Spleen (tissue), 11 donors: Measurements from ENCODE around the gene ULK2. TPM values are rescaled to one million over a fixed set of nuclear protein-coding genes. Genes with fewer than 3 reads are reported as not detected.
A peak's percentile ranks its signal among the peaks of the same experiment; 100 is the strongest.

Experiments used
- DNase-seq: peaks from one replicate; pipeline ENCODE4 v3.0.0-alpha.2; 2020
- H3K27ac ChIP-seq, 8 donors: fragments of 200-600 bp; sonication (generic) in 7 of 8; 1 replicate in 4 of 8; 2 replicates in 4 of 8; pipeline versions ENCODE4 v1.5.0 to v1.8.0; 2016 to 2021; ENCODE audit warnings: inconsistent platforms in 4 of 8, mild to moderate bottlenecking in 4 of 8, moderate library complexity in 1 of 8
- H3K27me3 ChIP-seq, 7 donors: fragments of 200-600 bp; sonication (generic) in 6 of 7; replicated peaks in 1 of 7; 1 replicate in 4 of 7; 2 replicates in 3 of 7; pipeline versions ENCODE4 v1.5.0 to v1.8.0; 2016 to 2021; ENCODE audit warnings: inconsistent platforms in 3 of 7, mild to moderate bottlenecking in 1 of 7
- H3K36me3 ChIP-seq, 6 donors: fragments of 200-600 bp; sonication (generic) in 5 of 6; 1 replicate in 4 of 6; 2 replicates in 2 of 6; pipeline versions ENCODE4 v1.5.0 to v1.8.0; 2016 to 2021; ENCODE audit warnings: inconsistent platforms in 2 of 6
- H3K4me1 ChIP-seq, 6 donors: fragments of 200-600 bp; sonication (generic) in 5 of 6; 1 replicate in 3 of 6; 2 replicates in 3 of 6; pipeline versions ENCODE4 v1.5.0 to v1.8.0; 2016 to 2021; ENCODE audit warnings: inconsistent platforms in 3 of 6
- H3K4me3 ChIP-seq, 8 donors: fragments of 200-600 bp; sonication (generic) in 7 of 8; 1 replicate in 4 of 8; 2 replicates in 4 of 8; pipeline versions ENCODE4 v1.5.0 to v1.8.0; 2016 to 2021; ENCODE audit warnings: inconsistent platforms in 4 of 8, mild to moderate bottlenecking in 4 of 8, moderate library complexity in 2 of 8
- H3K9me3 ChIP-seq, 8 donors: fragments of 200-600 bp; sonication (generic) in 7 of 8; 1 replicate in 4 of 8; 2 replicates in 4 of 8; pipeline versions ENCODE4 v1.5.0 to v1.8.0; 2016 to 2021; ENCODE audit warnings: inconsistent platforms in 4 of 8
- POLR2A ChIP-seq, 3 donors: fragments of 450-650 bp; IDR thresholded peaks; one replicate each; pipeline ENCODE4 v1.5.1; 2017; ENCODE audit warnings: antibody characterized with exemption in 3 of 3, mild to moderate bottlenecking in 1 of 3
- POLR2AphosphoS5 ChIP-seq, 3 donors: sonication (generic); formaldehyde crosslinking; IDR thresholded peaks; one replicate each; pipeline ENCODE4 v1.5.1; 2017; ENCODE audit warnings: antibody characterized with exemption in 3 of 3
- WGBS, 5 donors: extraction: QIAGEN DNeasy Blood & Tissue Kit in 3 of 5; methylation state at CpG; one replicate each; pipeline versions ENCODE4 v1.1.5 to v1.1.7; 2013 to 2018; 5-methylcytosine and 5-hydroxymethylcytosine counted together
- intact Hi-C: fragments of 100-400 bp; cut with DNase I; formaldehyde crosslinking; loops from one replicate; pipeline ENCODE4 v1.15.0; 2023; ENCODE audit warnings: low total_unique reads
- polyA plus RNA-seq, 3 donors: library from polyadenylated mRNA; stranded (reverse); fragments of 200-250 nt; gene quantifications; one replicate each; pipeline ENCODE4 v1.2.1, GENCODE V29; 2013
- total RNA-seq, 7 donors: library from RNA; depleted of rRNA in 3 of 7; stranded (reverse); fragments of >200 nt in 3 of 7; fragmentation: NEBNext Ultra II Directional in 4 of 7; extraction: Animal tissue kit (Norgen Biotek cat#: 25700) in 4 of 7; gene quantifications; one replicate each; pipeline versions ENCODE4 v1.1.0 to v1.2.1, GENCODE V29; 2016 to 2021
- TF ChIP-seq, protein P1 (sequence below), 11 experiments: fragments of 200-600 bp in 7 of 11; fragments of 450-650 bp in 4 of 11; sonication (generic) in 4 of 11; IDR thresholded peaks in 8 of 11; conservative IDR thresholded peaks in 3 of 11; 1 replicate in 7 of 11; 2 replicates in 4 of 11; pipeline versions ENCODE4 v1.4.0 to v1.8.0; 2016 to 2021; ENCODE audit warnings: antibody characterized with exemption in 11 of 11, inconsistent platforms in 4 of 11, mild to moderate bottlenecking in 1 of 11
- donor health status: healthy with polysubstance abuse.
- donor health status: DM: no; HTN: no; CAD: no; lungs with moderate emphysema.
- donor health status: DM: no; HTN: no; CAD: no.
- donor health status: Bipolar disorder and iron deficiency.
- donor health status: healthy.
- donor health status: DM: no; HTN: no; CAD: no.
- donor health status: DM: yes; HTN: yes; CAD: no.

The ULK2 gene
- total and polyA plus RNA-seq, 10 donors, result 2.7 to 20.9 (median 14.0) TPM

DNA sequence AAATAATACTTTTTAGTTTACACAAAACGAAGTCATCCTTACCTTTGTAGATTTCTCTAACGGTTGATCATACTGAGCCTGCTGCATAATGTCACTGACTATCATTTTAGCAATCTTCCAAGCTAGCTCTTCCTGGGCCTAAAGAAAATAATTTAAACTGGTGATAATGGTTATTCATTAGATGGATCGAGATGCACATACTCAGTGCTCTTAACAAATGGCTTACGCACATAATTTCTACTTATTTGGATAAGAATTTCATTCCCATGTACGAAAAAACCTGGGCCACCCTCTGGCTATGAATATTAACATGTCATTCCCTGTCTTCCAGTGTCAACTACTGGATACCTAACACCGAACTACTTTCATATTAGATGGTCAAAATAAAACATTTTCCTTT is 41.4 kb upstream of the ULK2 start:
- TF ChIP-seq POLR2A (IDR thresholded peaks at IDR 0.05) (no peak), POLR2AphosphoS5 (IDR thresholded peaks at IDR 0.05) (no peak)
- TF ChIP-seq, protein P1, sequence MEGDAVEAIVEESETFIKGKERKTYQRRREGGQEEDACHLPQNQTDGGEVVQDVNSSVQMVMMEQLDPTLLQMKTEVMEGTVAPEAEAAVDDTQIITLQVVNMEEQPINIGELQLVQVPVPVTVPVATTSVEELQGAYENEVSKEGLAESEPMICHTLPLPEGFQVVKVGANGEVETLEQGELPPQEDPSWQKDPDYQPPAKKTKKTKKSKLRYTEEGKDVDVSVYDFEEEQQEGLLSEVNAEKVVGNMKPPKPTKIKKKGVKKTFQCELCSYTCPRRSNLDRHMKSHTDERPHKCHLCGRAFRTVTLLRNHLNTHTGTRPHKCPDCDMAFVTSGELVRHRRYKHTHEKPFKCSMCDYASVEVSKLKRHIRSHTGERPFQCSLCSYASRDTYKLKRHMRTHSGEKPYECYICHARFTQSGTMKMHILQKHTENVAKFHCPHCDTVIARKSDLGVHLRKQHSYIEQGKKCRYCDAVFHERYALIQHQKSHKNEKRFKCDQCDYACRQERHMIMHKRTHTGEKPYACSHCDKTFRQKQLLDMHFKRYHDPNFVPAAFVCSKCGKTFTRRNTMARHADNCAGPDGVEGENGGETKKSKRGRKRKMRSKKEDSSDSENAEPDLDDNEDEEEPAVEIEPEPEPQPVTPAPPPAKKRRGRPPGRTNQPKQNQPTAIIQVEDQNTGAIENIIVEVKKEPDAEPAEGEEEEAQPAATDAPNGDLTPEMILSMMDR (IDR thresholded peaks at IDR 0.05 in 8 of 11, conservative IDR thresholded peaks at IDR 0.05 in 3 of 11), result no peak
- WGBS, 5 donors, result 90 to 99% (median 97%) methylated on average over 6 of the region's 6 CpGs
- Histone ChIP-seq H3K27me3 (no peaks in the 10 kb centered on the region), H3K4me1 (peaks cover 0 to 16% (median 2%) of the 10 kb centered on the region in 6 donors), H3K4me3 (no peak overlapping the region), H3K36me3 (peaks cover 0 to 100% (median 92%) of the 10 kb centered on the region in 6 donors), H3K27ac (no peak overlapping the region), H3K9me3 (no peaks in the 10 kb centered on the region)
- intact Hi-C loops, result no loop called here
- DNase-seq, result no peak

DNA sequence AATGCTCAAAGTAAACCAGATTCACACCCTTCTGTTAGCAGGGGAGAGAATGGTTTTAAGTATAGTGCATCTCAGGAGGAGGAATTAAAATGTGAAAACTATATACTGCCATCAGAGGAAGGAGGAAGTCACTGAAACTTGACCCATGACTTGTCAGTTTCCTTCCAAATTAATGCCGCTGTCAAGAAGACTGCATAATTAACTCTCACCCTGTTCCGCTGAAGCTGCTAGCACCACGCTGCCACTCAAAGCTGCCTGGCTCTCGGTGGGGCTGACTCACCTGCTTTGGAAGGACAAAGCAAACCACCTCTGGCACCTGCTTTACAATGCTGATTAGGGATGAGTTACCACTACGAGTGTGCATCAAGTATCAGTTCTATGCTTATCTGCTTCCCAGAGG is 37.8 kb upstream of the ULK2 start:
- WGBS, 5 donors, result 48 to 76% (median 66%) methylated on average over 5 of the region's 5 CpGs
- Histone ChIP-seq H3K36me3 (peaks cover 0 to 100% (median 88%) of the 10 kb centered on the region in 6 donors), H3K4me3 (no peak overlapping the region), H3K27ac (peak overlapping the region in 4 of 8 donors; percentile 28 to 56 (median 46)), H3K27me3 (no peaks in the 10 kb centered on the region), H3K4me1 (peaks cover 0 to 16% (median 2%) of the 10 kb centered on the region in 6 donors), H3K9me3 (no peaks in the 10 kb centered on the region)
- intact Hi-C loops, result no loop called here
- TF ChIP-seq, protein P1 (IDR thresholded peaks at IDR 0.05 in 8 of 11, conservative IDR thresholded peaks at IDR 0.05 in 3 of 11), result no peak
- TF ChIP-seq POLR2AphosphoS5 (IDR thresholded peaks at IDR 0.05) (peak in 2 of 3 donors; percentile 15 to 43), POLR2A (IDR thresholded peaks at IDR 0.05) (no peak)
- DNase-seq, result no peak

DNA sequence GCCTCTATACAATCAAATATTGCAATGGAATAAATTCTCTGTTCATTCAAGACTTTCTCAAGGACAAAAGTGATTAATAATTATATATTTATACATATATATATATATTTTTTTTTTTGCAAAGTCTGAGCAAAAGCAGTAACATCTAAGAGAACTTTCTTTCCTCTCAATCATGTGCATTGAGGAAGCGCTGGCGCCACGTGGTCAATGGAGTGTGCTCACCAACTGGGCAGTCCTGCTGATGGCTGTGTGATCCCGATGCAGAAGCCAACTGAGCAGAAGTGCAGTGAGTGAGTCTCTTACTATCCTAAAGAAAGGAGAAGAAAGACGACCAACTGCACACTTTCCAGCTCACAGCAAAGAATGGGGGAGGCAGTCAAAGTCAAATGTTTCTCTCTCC is 37.2 kb upstream of the ULK2 start:
- 81 to 88% (median 85%) methylated on average over 5 of the region's 5 CpGs for WGBS, 5 donors
- H3K4me1 ChIP-seq, result peaks cover 0 to 16% (median 2%) of the 10 kb centered on the region in 6 donors
- no peaks in the 10 kb centered on the region for H3K27me3 ChIP-seq
- no peak for TF ChIP-seq POLR2A (IDR thresholded peaks at IDR 0.05)
- TF ChIP-seq, protein P1 (IDR thresholded peaks at IDR 0.05 in 8 of 11, conservative IDR thresholded peaks at IDR 0.05 in 3 of 11), result no peak
- peak in 2 of 3 donors; percentile 31 to 50 for TF ChIP-seq POLR2AphosphoS5 (IDR thresholded peaks at IDR 0.05)
- peak; percentile 78 for DNase-seq
- peaks cover 0 to 100% (median 89%) of the 10 kb centered on the region in 6 donors for H3K36me3 ChIP-seq
- H3K4me3 ChIP-seq, result no peak overlapping the region
- no peaks in the 10 kb centered on the region for H3K9me3 ChIP-seq
- intact Hi-C loops, result no loop called here
- peak overlapping the region in 4 of 8 donors; percentile 28 to 56 (median 46) for H3K27ac ChIP-seq

DNA sequence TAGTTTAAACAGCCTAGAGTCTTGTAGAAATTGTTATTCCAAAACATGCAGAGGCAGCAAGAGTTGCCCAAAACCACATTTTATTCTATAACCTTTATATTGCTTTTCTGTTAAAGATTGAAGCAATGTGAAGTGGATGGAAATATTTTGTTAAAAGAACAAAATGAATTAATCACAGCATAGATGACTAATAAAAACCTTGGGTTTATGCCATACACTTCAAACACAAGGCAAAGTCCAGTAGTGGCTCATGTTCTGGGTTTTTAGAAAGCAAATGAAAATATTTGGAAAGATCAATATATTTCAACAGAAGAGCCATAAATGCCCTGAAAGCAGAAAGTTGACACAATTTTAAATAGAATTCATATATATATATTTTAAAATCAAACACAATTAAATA is 36.7 kb upstream of the ULK2 start:
- DNase-seq, result no peak
- Histone ChIP-seq H3K27ac (peak overlapping the region in 2 of 8 donors; percentile 4 to 51), H3K27me3 (no peaks in the 10 kb centered on the region), H3K9me3 (no peaks in the 10 kb centered on the region), H3K36me3 (peaks cover 0 to 100% (median 85%) of the 10 kb centered on the region in 6 donors), H3K4me1 (peaks cover 0 to 16% (median 2%) of the 10 kb centered on the region in 6 donors), H3K4me3 (no peak overlapping the region)
- intact Hi-C loops, result no loop called here
- no peak for TF ChIP-seq POLR2A (IDR thresholded peaks at IDR 0.05)
- TF ChIP-seq, protein P1 (IDR thresholded peaks at IDR 0.05 in 8 of 11, conservative IDR thresholded peaks at IDR 0.05 in 3 of 11), result no peak
- TF ChIP-seq POLR2AphosphoS5 (IDR thresholded peaks at IDR 0.05), result no peak
